T-helper 17 cell (primary cell): ENCODE measurements around the gene GSN. TPM values are rescaled to one million over a fixed set of nuclear protein-coding genes. Genes with fewer than 3 reads are reported as not detected.

Experiments
- ATAC-seq: fragments of 150-1000 bp; cut with Tn5 transposase; 2 replicates; pipeline ENCODE4 v1.10.0; 2021; ENCODE audit warnings: mild to moderate bottlenecking, moderate library complexity
- DNase-seq, 3 donors: peaks; one replicate each; pipeline versions ENCODE4 v3.0.0 to v3.0.0-alpha.2; 2020 to 2021
- H3K9me3 ChIP-seq: one replicate; pipeline ENCODE4 v1.7.0; 2013; ENCODE audit warnings: low read length, mild to moderate bottlenecking; ENCODE audit not compliant: control insufficient read depth, poor library complexity, severe bottlenecking
- H3K27ac Mint-ChIP-seq: one replicate; pipeline ENCODE4 v1.8.0; 2022; ENCODE audit warnings: mild to moderate bottlenecking, moderate library complexity, mixed read lengths
- H3K27me3 Mint-ChIP-seq: one replicate; pipeline ENCODE4 v1.8.0; 2022; ENCODE audit warnings: mixed read lengths
- H3K36me3 Mint-ChIP-seq: one replicate; pipeline ENCODE4 v1.8.0; 2022; ENCODE audit warnings: low read depth, mixed read lengths
- H3K4me1 Mint-ChIP-seq: one replicate; pipeline ENCODE4 v1.8.0; 2022; ENCODE audit warnings: mild to moderate bottlenecking, mixed read lengths
- H3K4me3 Mint-ChIP-seq: one replicate; pipeline ENCODE4 v1.8.0; 2022; ENCODE audit warnings: mild to moderate bottlenecking, moderate library complexity, mixed read lengths
- total RNA-seq, 4 donors: library from RNA in 2 of 4; stranded (reverse) in 2 of 4; gene quantifications; one replicate each; pipeline ENCODE4 v1.2.3 and lab custom pipeline; 2022 to 2026

Gene GSN
- total RNA-seq: 10 to 100 TPM in 1 of 2 donors, 1 to 10 TPM in 1; 5.4 to 29.6 TPM
- 5.7 to 7.6 reads per million in 2 donors for total RNA-seq (lab: John Stamatoyannopoulos, UW)

- DNase-seq: peak; percentile 19 to 40 (median 21)
- ATAC-seq: peak; percentile 81
- Mint-ChIP-seq H3K4me3 (peak within 1 kb of the TSS; percentile 94), H3K4me1 (peaks cover 12% of the 10 kb centered on the region), H3K36me3 (no peaks in the 10 kb centered on the region), H3K27ac (peak within 1 kb of the TSS; percentile 72), H3K27me3 (peaks cover 10% of the 10 kb centered on the region)
- no peaks in the 10 kb centered on the region for H3K9me3 ChIP-seq
Measured at GRCh38 chr9:121267689-121268597, at the start of gene GSN. TSS of gene GSN (plus strand) at chr9:121268162. CDS start at chr9:121301972, 33,810 bp downstream.

GRCh38 chr9:121218357-121219027, 49.5 kb upstream of the GSN start:
- H3K9me3 ChIP-seq: no peaks in the 10 kb centered on the region
- Mint-ChIP-seq H3K4me3 (no peak overlapping the region), H3K36me3 (peaks cover 2% of the 10 kb centered on the region), H3K27ac (no peak overlapping the region), H3K27me3 (no peaks in the 10 kb centered on the region), H3K4me1 (peaks cover 7% of the 10 kb centered on the region)
- no peak for ATAC-seq
- no peak for DNase-seq

- ATAC-seq (no peak), DNase-seq (no peak)
- peaks cover 4% of the 10 kb centered on the region for H3K4me1 Mint-ChIP-seq
- H3K27ac Mint-ChIP-seq: no peak overlapping the region
- H3K9me3 ChIP-seq: no peaks in the 10 kb centered on the region
- no peaks in the 10 kb centered on the region for H3K27me3 Mint-ChIP-seq
- H3K36me3 Mint-ChIP-seq: peaks cover 2% of the 10 kb centered on the region
- no peak overlapping the region for H3K4me3 Mint-ChIP-seq
Measured at GRCh38 chr9:121219530-121219929, 48.4 kb upstream of the GSN start.

GRCh38 chr9:121220996-121221663, 46.8 kb upstream of the GSN start:
- Mint-ChIP-seq H3K27me3 (no peaks in the 10 kb centered on the region), H3K36me3 (peaks cover 2% of the 10 kb centered on the region), H3K27ac (no peak overlapping the region), H3K4me1 (peaks cover 4% of the 10 kb centered on the region), H3K4me3 (no peak overlapping the region)
- DNase-seq: no peak
- H3K9me3 ChIP-seq: no peaks in the 10 kb centered on the region
- no peak for ATAC-seq

GRCh38 chr9:121221664-121222055, 46.3 kb upstream of the GSN start:
- Mint-ChIP-seq H3K4me1 (no peaks in the 10 kb centered on the region), H3K4me3 (no peak overlapping the region), H3K36me3 (no peaks in the 10 kb centered on the region), H3K27me3 (no peaks in the 10 kb centered on the region), H3K27ac (no peak overlapping the region)
- DNase-seq (no peak), ATAC-seq (no peak)
- no peaks in the 10 kb centered on the region for H3K9me3 ChIP-seq

- Mint-ChIP-seq H3K4me1 (no peaks in the 10 kb centered on the region), H3K27me3 (no peaks in the 10 kb centered on the region), H3K27ac (no peak overlapping the region), H3K36me3 (no peaks in the 10 kb centered on the region), H3K4me3 (no peak overlapping the region)
- DNase-seq (no peak), ATAC-seq (no peak)
- no peaks in the 10 kb centered on the region for H3K9me3 ChIP-seq
Measured at GRCh38 chr9:121222524-121223171, 45.3 kb upstream of the GSN start.

- DNase-seq (no peak), ATAC-seq (no peak)
- no peak overlapping the region for H3K4me3 Mint-ChIP-seq
- peaks cover 2% of the 10 kb centered on the region for H3K36me3 Mint-ChIP-seq
- H3K9me3 ChIP-seq: no peaks in the 10 kb centered on the region
- H3K4me1 Mint-ChIP-seq: peaks cover 3% of the 10 kb centered on the region
- no peaks in the 10 kb centered on the region for H3K27me3 Mint-ChIP-seq
- H3K27ac Mint-ChIP-seq: no peak overlapping the region
Measured at GRCh38 chr9:121225240-121225639, 42.7 kb upstream of the GSN start.

- H3K27ac Mint-ChIP-seq: no peak overlapping the region
- no peak for ATAC-seq
Measured at GRCh38 chr9:121226175-121226574, 41.8 kb upstream of the GSN start.

GRCh38 chr9:121227862-121228261, 40.1 kb upstream of the GSN start:
- ATAC-seq (no peak), DNase-seq (no peak)
- H3K9me3 ChIP-seq: no peaks in the 10 kb centered on the region
- peaks cover 8% of the 10 kb centered on the region for H3K36me3 Mint-ChIP-seq
- peaks cover 3% of the 10 kb centered on the region for H3K4me1 Mint-ChIP-seq
- H3K4me3 Mint-ChIP-seq: no peak overlapping the region
- H3K27ac Mint-ChIP-seq: no peak overlapping the region
- H3K27me3 Mint-ChIP-seq: no peaks in the 10 kb centered on the region

More at GRCh38 chr9:121226175-121226574, 41.8 kb upstream of the GSN start:
- Mint-ChIP-seq H3K27me3 (no peaks in the 10 kb centered on the region), H3K4me3 (no peak overlapping the region), H3K4me1 (peaks cover 3% of the 10 kb centered on the region), H3K36me3 (peaks cover 4% of the 10 kb centered on the region)
- H3K9me3 ChIP-seq: no peaks in the 10 kb centered on the region
- no peak for DNase-seq

- Mint-ChIP-seq H3K27me3 (no peaks in the 10 kb centered on the region), H3K27ac (no peak overlapping the region), H3K36me3 (peaks cover 8% of the 10 kb centered on the region), H3K4me1 (peaks cover 3% of the 10 kb centered on the region), H3K4me3 (no peak overlapping the region)
- DNase-seq (no peak), ATAC-seq (no peak)
- no peaks in the 10 kb centered on the region for H3K9me3 ChIP-seq
Measured at GRCh38 chr9:121230256-121230655, 37.7 kb upstream of the GSN start.

GRCh38 chr9:121232251-121232650, 35.7 kb upstream of the GSN start:
- no peak overlapping the region for H3K4me3 Mint-ChIP-seq
- ATAC-seq: no peak
- no peak overlapping the region for H3K27ac Mint-ChIP-seq
- H3K36me3 Mint-ChIP-seq: peaks cover 10% of the 10 kb centered on the region
- no peaks in the 10 kb centered on the region for H3K27me3 Mint-ChIP-seq
- H3K4me1 Mint-ChIP-seq: peaks cover 3% of the 10 kb centered on the region
- H3K9me3 ChIP-seq: no peaks in the 10 kb centered on the region
- DNase-seq: no peak

- H3K4me3 Mint-ChIP-seq: no peak overlapping the region
- no peaks in the 10 kb centered on the region for H3K9me3 ChIP-seq
- peaks cover 2% of the 10 kb centered on the region for H3K4me1 Mint-ChIP-seq
- no peak overlapping the region for H3K27ac Mint-ChIP-seq
- peaks cover 8% of the 10 kb centered on the region for H3K36me3 Mint-ChIP-seq
- ATAC-seq (no peak), DNase-seq (no peak)
- H3K27me3 Mint-ChIP-seq: no peaks in the 10 kb centered on the region
Measured at GRCh38 chr9:121233906-121234831, 33.8 kb upstream of the GSN start.
